Muscle layer of duodenum (tissue), 2 donors: ENCODE results near the gene RS1.

Experiments used
- H3K27ac ChIP-seq: one replicate; pipeline ENCODE4 v1.7.0; 2013; ENCODE audit warnings: mild to moderate bottlenecking, low read length
- H3K27me3 ChIP-seq: one replicate; pipeline ENCODE4 v1.7.0; 2013; ENCODE audit warnings: low read depth, mild to moderate bottlenecking, control low read depth, low read length
- H3K36me3 ChIP-seq, 2 donors: one replicate each; pipeline ENCODE4 v1.7.0; 2013; ENCODE audit warnings: low read length in 2 of 2, control low read depth in 1 of 2, mild to moderate bottlenecking in 1 of 2; ENCODE audit not compliant: insufficient read depth in 2 of 2, control insufficient read depth in 1 of 2
- H3K4me1 ChIP-seq, 2 donors: one replicate each; pipeline ENCODE4 v1.7.0; 2013; ENCODE audit warnings: low read length in 2 of 2, mild to moderate bottlenecking in 2 of 2, control low read depth in 1 of 2, moderate library complexity in 1 of 2; ENCODE audit not compliant: insufficient read depth in 2 of 2, control insufficient read depth in 1 of 2
- H3K4me3 ChIP-seq, 2 donors: one replicate each; pipeline ENCODE4 v1.7.0; 2013; ENCODE audit warnings: low read length in 2 of 2, low read depth in 1 of 2, mild to moderate bottlenecking in 1 of 2
- H3K9me3 ChIP-seq, 2 donors: one replicate each; pipeline ENCODE4 v1.7.0; 2013; ENCODE audit warnings: low read length in 2 of 2, control low read depth in 1 of 2, mild to moderate bottlenecking in 1 of 2; ENCODE audit not compliant: control insufficient read depth in 1 of 2
- donor health status: healthy.

Gene RS1

GRCh38 chrX:18630934-18631333 is 41.0 kb downstream of the RS1 start:
- H3K27ac ChIP-seq = no peak overlapping the region
- H3K36me3 ChIP-seq = peaks cover 0 to 9% of the 10 kb centered on the region in 2 donors
- no peak overlapping the region for H3K4me3 ChIP-seq
- no peaks in the 10 kb centered on the region for H3K4me1 ChIP-seq
- H3K27me3 ChIP-seq = no peaks in the 10 kb centered on the region
- no peaks in the 10 kb centered on the region for H3K9me3 ChIP-seq

GRCh38 chrX:18624599-18624998 is 47.3 kb downstream of the RS1 start:
- no peak overlapping the region for H3K27ac ChIP-seq
- no peaks in the 10 kb centered on the region for H3K4me1 ChIP-seq
- H3K36me3 ChIP-seq = peaks cover 0 to 13% of the 10 kb centered on the region in 2 donors
- H3K27me3 ChIP-seq = no peaks in the 10 kb centered on the region
- H3K4me3 ChIP-seq = no peak overlapping the region
- H3K9me3 ChIP-seq = no peaks in the 10 kb centered on the region

DNA sequence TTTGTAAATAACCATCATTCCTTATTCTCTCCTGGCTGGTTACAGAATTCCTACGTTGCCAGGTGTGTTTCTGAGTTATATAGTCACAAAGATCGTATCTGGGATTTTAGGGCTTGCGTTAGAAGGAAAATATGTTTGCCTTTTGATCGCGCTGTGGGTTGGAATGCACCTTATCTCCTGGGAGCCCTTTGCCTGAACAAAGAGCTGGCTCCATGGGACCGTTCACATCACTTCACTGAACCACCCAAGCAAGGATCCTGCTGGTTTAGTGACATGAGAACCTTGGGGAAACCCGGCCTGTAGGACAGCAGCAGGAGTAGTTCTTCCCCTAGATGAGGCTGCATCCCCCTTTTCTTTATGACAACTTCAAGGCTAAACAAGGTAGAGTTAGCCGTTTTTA is 51.6 kb downstream of the RS1 start:
- H3K9me3 ChIP-seq = no peaks in the 10 kb centered on the region
- H3K36me3 ChIP-seq = peaks cover 0 to 4% of the 10 kb centered on the region in 2 donors
- no peak overlapping the region for H3K4me3 ChIP-seq
- no peaks in the 10 kb centered on the region for H3K27me3 ChIP-seq
- no peak overlapping the region for H3K27ac ChIP-seq
- H3K4me1 ChIP-seq = no peaks in the 10 kb centered on the region

DNA sequence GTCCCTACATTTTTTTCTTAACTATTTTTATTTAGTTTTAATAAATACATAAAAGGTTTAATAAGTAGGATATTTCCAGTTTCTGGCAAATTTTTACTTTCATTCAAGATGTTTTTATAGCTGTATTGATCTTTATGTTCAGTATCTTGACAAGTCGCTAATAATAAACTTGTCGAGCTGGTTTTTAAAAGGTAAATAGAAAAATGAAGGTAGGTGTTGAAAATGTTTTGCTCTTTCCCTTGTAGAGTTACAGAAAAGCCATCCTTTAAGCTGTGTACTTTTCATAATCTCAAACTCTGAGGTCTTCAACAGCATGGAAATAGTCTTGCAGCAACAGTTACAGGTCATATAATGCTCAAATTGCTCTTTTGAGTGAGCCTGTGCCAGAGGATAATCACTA is 52.6 kb downstream of the RS1 start:
- Histone ChIP-seq H3K36me3 (no peaks in the 10 kb centered on the region), H3K4me1 (no peaks in the 10 kb centered on the region), H3K4me3 (no peak overlapping the region), H3K9me3 (no peaks in the 10 kb centered on the region), H3K27ac (no peak overlapping the region), H3K27me3 (no peaks in the 10 kb centered on the region)

DNA sequence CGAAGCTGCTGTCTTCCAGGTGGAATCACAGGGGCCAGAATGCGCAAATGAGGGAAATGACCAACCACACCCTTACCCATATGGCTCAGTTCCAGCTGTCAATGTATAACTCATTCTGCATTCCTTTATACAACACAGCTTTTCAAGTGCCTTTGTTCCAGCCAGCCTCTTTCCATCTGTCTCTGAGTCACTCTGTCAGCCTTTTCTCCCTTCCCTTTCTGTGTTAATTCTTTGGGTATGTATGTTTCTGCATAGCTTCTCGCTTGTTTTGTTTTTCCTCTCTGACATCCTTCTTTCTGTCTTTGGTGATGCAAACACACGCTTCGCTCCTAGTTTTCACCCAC is 54.5 kb downstream of the RS1 start:
- Histone ChIP-seq H3K27ac (no peak overlapping the region), H3K4me1 (no peaks in the 10 kb centered on the region), H3K9me3 (no peaks in the 10 kb centered on the region), H3K4me3 (no peak overlapping the region), H3K27me3 (no peaks in the 10 kb centered on the region), H3K36me3 (no peaks in the 10 kb centered on the region)

DNA sequence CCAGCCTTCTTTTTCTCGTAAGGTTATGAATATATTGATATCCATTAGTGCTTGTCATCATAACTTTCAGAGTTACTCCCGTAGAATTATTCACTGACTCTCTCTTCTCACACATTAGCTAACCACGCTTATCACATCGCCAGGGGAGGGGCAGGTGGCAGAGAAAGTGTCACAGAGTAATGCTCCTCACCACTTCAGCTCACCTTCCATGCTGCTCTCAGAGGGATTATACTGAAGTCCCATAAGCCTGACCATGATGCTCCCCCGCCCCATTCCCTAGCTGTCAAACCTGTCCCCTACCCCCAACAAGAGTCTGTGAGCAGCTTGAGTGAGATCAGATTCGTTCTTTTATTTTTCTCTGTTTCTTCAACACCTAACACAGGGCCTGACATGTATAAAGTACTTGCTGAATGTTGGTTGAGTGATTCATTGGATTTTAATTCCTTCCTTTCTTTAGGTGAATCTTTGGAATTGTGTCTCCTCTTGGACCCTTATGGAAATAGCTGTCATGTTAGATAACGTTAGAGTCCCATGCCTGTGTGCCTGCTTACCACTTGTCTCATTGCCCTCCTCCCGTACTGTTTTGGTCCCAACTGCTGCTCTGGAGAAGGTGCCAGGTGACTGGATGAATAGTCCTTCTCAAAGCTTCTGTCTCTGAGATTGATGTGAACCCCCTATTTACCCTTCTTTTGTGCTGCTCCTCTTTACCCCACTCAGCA is 55.1 kb downstream of the RS1 start:
- no peaks in the 10 kb centered on the region for H3K36me3 ChIP-seq
- no peaks in the 10 kb centered on the region for H3K4me1 ChIP-seq
- H3K4me3 ChIP-seq = no peak overlapping the region
- no peaks in the 10 kb centered on the region for H3K9me3 ChIP-seq
- no peaks in the 10 kb centered on the region for H3K27me3 ChIP-seq
- no peak overlapping the region for H3K27ac ChIP-seq

GRCh38 chrX:18613930-18614639 is 57.8 kb downstream of the RS1 start:
- Histone ChIP-seq H3K36me3 (peaks cover 3 to 7% of the 10 kb centered on the region in 2 donors), H3K27me3 (no peaks in the 10 kb centered on the region), H3K4me1 (no peaks in the 10 kb centered on the region), H3K9me3 (no peaks in the 10 kb centered on the region), H3K27ac (no peak overlapping the region), H3K4me3 (no peak overlapping the region)

GRCh38 chrX:18607966-18608365 is 63.9 kb downstream of the RS1 start:
- Histone ChIP-seq H3K36me3 (peaks cover 10 to 20% of the 10 kb centered on the region in 2 donors), H3K27me3 (no peaks in the 10 kb centered on the region), H3K4me1 (no peaks in the 10 kb centered on the region), H3K9me3 (no peaks in the 10 kb centered on the region), H3K4me3 (no peak overlapping the region), H3K27ac (no peak overlapping the region)

DNA sequence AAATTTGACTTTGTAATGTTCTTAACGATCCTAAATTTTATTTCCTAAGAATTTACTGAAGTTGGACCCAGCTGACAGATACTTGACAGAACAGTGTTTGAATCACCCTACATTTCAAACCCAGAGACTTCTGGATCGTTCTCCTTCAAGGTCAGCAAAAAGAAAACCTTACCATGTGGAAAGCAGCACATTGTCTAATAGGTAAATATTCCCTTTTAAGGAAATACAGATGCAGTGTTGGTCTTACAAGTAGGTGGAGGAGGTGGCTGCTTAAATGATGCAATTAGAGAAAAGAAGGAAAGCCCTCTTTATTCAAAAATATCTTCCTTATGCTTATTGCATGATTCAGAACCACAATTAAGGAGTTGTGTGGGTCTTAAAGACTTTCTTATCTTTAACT is 73.5 kb downstream of the RS1 start:
- Histone ChIP-seq H3K9me3 (no peaks in the 10 kb centered on the region), H3K36me3 (peaks cover 0 to 17% of the 10 kb centered on the region in 2 donors), H3K4me3 (no peak overlapping the region), H3K27me3 (no peaks in the 10 kb centered on the region), H3K4me1 (no peaks in the 10 kb centered on the region), H3K27ac (no peak overlapping the region)

DNA sequence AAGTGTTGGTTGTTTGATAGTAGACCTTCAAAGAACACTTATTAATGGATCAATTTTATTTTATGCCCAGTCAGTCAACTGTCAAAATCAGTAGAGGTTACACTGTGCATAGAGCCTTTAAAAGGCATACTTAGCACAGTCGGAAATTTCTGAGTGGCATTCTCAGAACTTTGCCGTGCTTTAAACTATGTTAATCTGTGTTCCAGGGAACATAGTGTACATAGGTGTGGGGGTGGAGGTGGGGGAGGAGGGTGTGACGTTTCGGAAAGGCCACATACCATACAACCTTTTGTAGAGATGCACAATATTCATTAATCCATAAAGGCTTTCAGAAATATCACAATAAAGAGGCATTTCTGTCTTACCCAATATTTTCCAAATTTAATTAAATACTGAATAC is 75.8 kb downstream of the RS1 start:
- Histone ChIP-seq H3K27ac (no peak overlapping the region), H3K4me1 (no peaks in the 10 kb centered on the region), H3K36me3 (peaks cover 0 to 10% of the 10 kb centered on the region in 2 donors), H3K9me3 (no peaks in the 10 kb centered on the region), H3K27me3 (no peaks in the 10 kb centered on the region), H3K4me3 (no peak overlapping the region)

- no peaks in the 10 kb centered on the region for H3K9me3 ChIP-seq
- no peaks in the 10 kb centered on the region for H3K27me3 ChIP-seq
- no peak overlapping the region for H3K4me3 ChIP-seq
- no peaks in the 10 kb centered on the region for H3K4me1 ChIP-seq
- H3K36me3 ChIP-seq = peaks cover 0 to 5% of the 10 kb centered on the region in 2 donors
- H3K27ac ChIP-seq = no peak overlapping the region
Measured at GRCh38 chrX:18594079-18594478, 77.8 kb downstream of the RS1 start.

DNA sequence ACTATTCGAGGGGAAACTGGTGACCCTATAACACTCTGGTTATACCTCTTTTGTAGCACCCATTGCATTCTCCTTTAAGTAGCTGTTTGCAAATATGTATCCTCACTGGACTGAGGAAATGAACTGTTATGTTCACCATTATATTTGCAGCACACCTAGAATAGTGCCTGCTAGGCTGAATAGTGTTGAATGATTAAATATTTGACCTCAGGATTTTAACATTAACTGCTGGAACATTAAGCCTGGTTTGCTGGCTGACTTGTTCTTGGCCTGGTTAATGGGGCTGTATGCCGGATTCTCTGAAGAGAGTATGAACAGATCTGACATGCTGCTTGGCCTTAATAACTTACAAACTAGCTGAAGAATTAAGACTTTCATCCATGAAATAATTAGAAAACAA is 80.1 kb downstream of the RS1 start:
- Histone ChIP-seq H3K27ac (no peak overlapping the region), H3K4me1 (no peaks in the 10 kb centered on the region), H3K27me3 (no peaks in the 10 kb centered on the region), H3K4me3 (no peak overlapping the region), H3K36me3 (no peaks in the 10 kb centered on the region), H3K9me3 (no peaks in the 10 kb centered on the region)
